Testis (tissue), 3 donors: Measurements from ENCODE around the gene ATP7A. TPM values are rescaled to one million over a fixed set of nuclear protein-coding genes. Genes with fewer than 3 reads are reported as not detected.
"Not testable (repeated sequence)": the region's sequence is repeated elsewhere in the genome, so short reads cannot be mapped to it uniquely, and the experiment has no call there.

ENCODE experiments used
- DNase-seq: peaks from one replicate; pipeline ENCODE4 v3.0.0-alpha.2; 2019
- H3K27ac ChIP-seq, 2 donors: fragments of 200-600 bp; sonication (generic); one replicate each; pipeline ENCODE4 v1.5.1; 2019
- H3K27me3 ChIP-seq: fragments of 200-600 bp; sonication (generic); one replicate; pipeline ENCODE4 v1.5.1; 2019
- H3K36me3 ChIP-seq: fragments of 200-600 bp; sonication (generic); one replicate; pipeline ENCODE4 v1.5.1; 2017; ENCODE audit warnings: low read depth; ENCODE audit errors: missing control alignments
- H3K4me1 ChIP-seq: fragments of 200-600 bp; sonication (generic); one replicate; pipeline ENCODE4 v1.5.1; 2019
- H3K4me3 ChIP-seq, 2 donors: fragments of 200-600 bp; sonication (generic); one replicate each; pipeline ENCODE4 v1.5.1; 2017 to 2019
- H3K9me3 ChIP-seq: fragments of 200-600 bp; sonication (generic); one replicate; pipeline ENCODE4 v1.5.1; 2017
- POLR2A ChIP-seq: fragments of 450-650 bp; IDR thresholded peaks from one replicate; pipeline ENCODE4 v1.6.1; 2017; ENCODE audit warnings: antibody characterized with exemption, mild to moderate bottlenecking, moderate library complexity
- WGBS, 2 donors: methylation state at CpG; one replicate each; pipeline ENCODE4 v1.1.5; 2018; 5-methylcytosine and 5-hydroxymethylcytosine counted together
- intact Hi-C: fragments of 100-400 bp; cut with DNase I; formaldehyde crosslinking; loops from one replicate; pipeline ENCODE4 v1.15.1; 2023; ENCODE audit warnings: low total_unique reads
- polyA plus RNA-seq: library from polyadenylated mRNA; stranded (reverse); fragments of 350-450 nt; fragmentation: Illumina TruSeq; extraction: RNeasy Lipid Tissue Mini Kit (QIAGEN cat#74804); gene quantifications from one replicate; pipeline ENCODE4 v1.2.3, GENCODE V29; 2014; ENCODE audit warnings: low read depth, low replicate concordance; ENCODE audit not compliant: insufficient read depth
- total RNA-seq, 2 donors: library from RNA; depleted of rRNA; stranded (reverse); fragments of >200 nt; gene quantifications; one replicate each; pipeline ENCODE4 v1.2.3, GENCODE V29; 2016
- TF ChIP-seq, protein P1 (sequence below), 3 experiments: fragments of 450-650 bp in 2 of 3; fragments of 200-600 bp in 1 of 3; sonication (generic) in 1 of 3; IDR thresholded peaks; one replicate each; pipeline ENCODE4 v1.5.1; 2016 to 2019; ENCODE audit warnings: antibody characterized with exemption in 3 of 3, mild to moderate bottlenecking in 2 of 3, moderate library complexity in 1 of 3

Gene ATP7A
- total and polyA plus RNA-seq, 3 donors from 2014 or later: 2.9 to 8.9 (median 8.1) TPM

- no peaks in the 10 kb centered on the region for H3K9me3 ChIP-seq
- H3K36me3 ChIP-seq: no peaks in the 10 kb centered on the region
- no peaks in the 10 kb centered on the region for H3K27me3 ChIP-seq
- TF ChIP-seq, protein P1, sequence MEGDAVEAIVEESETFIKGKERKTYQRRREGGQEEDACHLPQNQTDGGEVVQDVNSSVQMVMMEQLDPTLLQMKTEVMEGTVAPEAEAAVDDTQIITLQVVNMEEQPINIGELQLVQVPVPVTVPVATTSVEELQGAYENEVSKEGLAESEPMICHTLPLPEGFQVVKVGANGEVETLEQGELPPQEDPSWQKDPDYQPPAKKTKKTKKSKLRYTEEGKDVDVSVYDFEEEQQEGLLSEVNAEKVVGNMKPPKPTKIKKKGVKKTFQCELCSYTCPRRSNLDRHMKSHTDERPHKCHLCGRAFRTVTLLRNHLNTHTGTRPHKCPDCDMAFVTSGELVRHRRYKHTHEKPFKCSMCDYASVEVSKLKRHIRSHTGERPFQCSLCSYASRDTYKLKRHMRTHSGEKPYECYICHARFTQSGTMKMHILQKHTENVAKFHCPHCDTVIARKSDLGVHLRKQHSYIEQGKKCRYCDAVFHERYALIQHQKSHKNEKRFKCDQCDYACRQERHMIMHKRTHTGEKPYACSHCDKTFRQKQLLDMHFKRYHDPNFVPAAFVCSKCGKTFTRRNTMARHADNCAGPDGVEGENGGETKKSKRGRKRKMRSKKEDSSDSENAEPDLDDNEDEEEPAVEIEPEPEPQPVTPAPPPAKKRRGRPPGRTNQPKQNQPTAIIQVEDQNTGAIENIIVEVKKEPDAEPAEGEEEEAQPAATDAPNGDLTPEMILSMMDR (IDR thresholded peaks at IDR 0.05): no peak
- TF ChIP-seq POLR2A: no peak
- H3K4me3 ChIP-seq: no peak overlapping the region
- intact Hi-C loops: no loop called here
- no peak for DNase-seq
- no peak overlapping the region for H3K27ac ChIP-seq
- no peaks in the 10 kb centered on the region for H3K4me1 ChIP-seq
These were observed 153.2 kb downstream of the ATP7A start for GRCh38 chrX:78063687-78064086.

- DNase-seq: no peak
- Histone ChIP-seq H3K36me3 (no peaks in the 10 kb centered on the region), H3K27me3 (no peaks in the 10 kb centered on the region), H3K4me3 (no peak overlapping the region), H3K4me1 (no peaks in the 10 kb centered on the region), H3K27ac (no peak overlapping the region), H3K9me3 (no peaks in the 10 kb centered on the region)
- TF ChIP-seq, protein P1 (IDR thresholded peaks at IDR 0.05): no peak
- no peak for TF ChIP-seq POLR2A
- intact Hi-C loops: no loop called here
- WGBS, 2 donors: 81 to 82% methylated on average over 2 to 4 of the region's 4 CpGs
These were observed 153.7 kb downstream of the ATP7A start for GRCh38 chrX:78064152-78064551.

DNA sequence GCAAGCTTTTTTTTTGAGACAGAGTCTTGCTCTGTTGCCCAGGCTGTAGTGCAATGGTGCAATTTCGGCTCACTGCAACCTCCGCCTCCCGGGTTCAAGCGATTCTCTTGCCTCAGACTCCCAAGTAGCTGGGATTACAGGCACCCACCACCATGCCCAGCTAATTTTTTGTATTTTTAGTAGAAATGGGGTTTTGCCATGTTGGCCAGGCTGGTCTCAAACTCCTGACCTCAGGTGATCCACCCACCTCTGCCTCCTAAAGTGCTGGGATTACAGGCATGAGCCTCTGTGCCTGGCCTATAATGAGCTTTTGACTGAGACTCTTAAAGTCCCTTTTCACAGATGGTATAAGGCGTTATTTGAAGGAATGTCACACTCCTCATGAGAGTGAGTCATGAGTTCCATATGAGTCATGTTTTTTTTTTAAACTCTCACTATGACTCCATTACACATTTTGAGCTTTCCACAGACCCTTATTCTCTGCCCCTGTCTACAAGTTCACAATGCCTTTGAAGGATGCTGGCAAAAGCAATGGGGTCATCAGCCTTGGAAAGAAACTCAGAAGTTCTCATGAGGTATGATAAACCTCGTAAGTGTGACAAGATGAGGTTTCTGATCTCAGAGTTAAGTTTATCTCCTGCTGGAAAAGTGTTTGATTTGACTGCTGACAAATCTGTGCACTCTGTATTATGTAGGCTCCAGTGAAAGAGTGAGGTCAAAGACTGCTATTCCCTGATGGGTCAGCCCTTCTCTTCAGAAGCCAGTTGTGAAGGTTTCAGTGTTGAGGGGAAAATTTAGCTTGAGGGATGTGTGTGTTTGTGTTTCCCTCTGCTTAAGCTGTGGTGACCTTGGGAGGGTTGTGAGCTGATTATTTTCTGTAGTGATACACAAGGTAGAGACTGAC lies 154.5 kb downstream of the ATP7A start:
- H3K9me3 ChIP-seq, H3K27me3 ChIP-seq, H3K4me3 ChIP-seq, H3K27ac ChIP-seq, intact Hi-C loops, H3K4me1 ChIP-seq, H3K36me3 ChIP-seq, DNase-seq: not testable (repeated sequence)
- 81 to 85% methylated on average over 5 to 6 of the region's 6 CpGs for WGBS, 2 donors

- no peak for TF ChIP-seq POLR2A
- TF ChIP-seq, protein P1 (IDR thresholded peaks at IDR 0.05): no peak
- Histone ChIP-seq H3K27ac (no peak overlapping the region), H3K27me3 (no peaks in the 10 kb centered on the region), H3K4me3 (no peak overlapping the region), H3K4me1 (no peaks in the 10 kb centered on the region), H3K9me3 (no peaks in the 10 kb centered on the region), H3K36me3 (no peaks in the 10 kb centered on the region)
- 100% methylated on average over 1 of the region's 1 CpG for WGBS, 2 donors
- intact Hi-C loops: no loop called here
- DNase-seq: no peak
These were observed 155.6 kb downstream of the ATP7A start for GRCh38 chrX:78066110-78066509.

DNA sequence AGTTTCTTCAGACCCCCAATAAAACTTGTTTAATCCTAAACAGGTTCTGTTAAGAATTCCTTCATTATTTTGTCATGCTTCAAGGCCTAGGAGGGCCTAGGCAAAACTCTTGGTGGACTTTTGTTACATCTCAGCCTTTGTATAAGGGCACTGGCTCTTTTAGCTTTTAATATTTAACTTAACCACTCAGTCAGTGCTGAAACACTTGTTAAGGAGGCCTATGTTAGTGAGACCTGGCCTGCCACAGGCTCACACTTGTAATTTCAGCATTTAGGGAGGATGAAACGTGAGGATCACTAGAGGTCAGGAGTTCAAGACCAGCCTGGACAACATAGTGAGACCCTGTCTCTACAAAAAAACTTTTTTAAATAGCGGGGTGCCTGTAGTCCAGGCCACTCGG lies 160.8 kb downstream of the ATP7A start:
- 75 to 83% methylated on average over 3 of the region's 3 CpGs for WGBS, 2 donors
- intact Hi-C loops: no loop called here
- Histone ChIP-seq H3K9me3 (no peaks in the 10 kb centered on the region), H3K4me1 (no peaks in the 10 kb centered on the region), H3K36me3 (no peaks in the 10 kb centered on the region), H3K4me3 (no peak overlapping the region), H3K27me3 (no peaks in the 10 kb centered on the region), H3K27ac (no peak overlapping the region)
- no peak for DNase-seq
- TF ChIP-seq, protein P1 (IDR thresholded peaks at IDR 0.05): no peak
- TF ChIP-seq POLR2A: no peak

DNA sequence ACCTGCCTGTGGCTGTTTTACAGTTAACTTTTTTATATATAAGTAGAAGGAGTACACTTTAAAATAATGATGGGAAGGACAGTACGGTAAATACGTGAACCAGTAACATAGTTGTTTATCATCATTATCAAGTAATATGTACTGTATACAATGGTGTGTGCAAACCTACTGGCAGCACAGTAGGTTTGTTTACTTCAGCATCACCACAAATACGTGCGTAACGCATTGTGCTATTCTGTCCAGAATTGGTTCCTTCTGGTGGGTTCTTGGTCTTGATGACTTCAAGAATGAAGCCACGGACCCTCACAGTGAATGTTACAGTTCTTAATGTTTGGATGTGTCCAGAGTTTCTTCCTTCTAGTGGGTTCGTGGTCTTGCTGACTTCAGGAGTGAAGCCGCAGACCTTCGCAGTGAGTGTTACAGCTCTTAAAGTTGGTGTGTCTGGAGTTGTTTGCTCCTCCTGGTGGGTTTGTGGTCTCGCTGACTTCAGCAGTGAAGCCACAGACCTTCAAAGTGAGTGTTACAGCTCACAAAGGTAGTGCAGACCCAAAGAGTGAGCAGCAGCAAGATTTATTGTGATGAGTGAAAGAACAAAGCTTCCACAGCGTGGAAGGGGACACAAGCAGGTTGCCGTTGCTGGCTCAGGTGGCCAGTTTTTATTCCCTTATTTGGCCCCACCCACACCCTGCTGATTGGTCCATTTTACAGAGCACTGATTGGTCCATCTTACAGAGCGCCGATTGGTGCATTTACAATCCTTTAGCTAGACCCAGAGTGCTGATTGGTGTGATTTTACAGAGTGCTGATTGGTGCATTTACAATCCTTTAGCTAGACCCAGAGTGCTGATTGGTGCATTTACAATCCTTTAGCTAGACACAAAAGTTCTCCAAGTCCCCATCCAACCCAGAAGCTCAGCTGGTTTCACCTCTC lies 162.9 kb downstream of the ATP7A start:
- intact Hi-C loops, DNase-seq, H3K4me1 ChIP-seq, H3K36me3 ChIP-seq, H3K9me3 ChIP-seq, H3K27me3 ChIP-seq, H3K4me3 ChIP-seq, H3K27ac ChIP-seq: not testable (repeated sequence)
- WGBS, 2 donors: 83 to 92% methylated on average over 12 to 14 of the region's 14 CpGs
